ENCODE data around the gene TRAF3IP1.
"Not testable (repeated sequence)": the region's sequence is repeated elsewhere in the genome, so short reads cannot be mapped to it uniquely, and the experiment has no call there.

Gene TRAF3IP1

GRCh38 chr2:238435752-238436096 lies 115.4 kb downstream of the TRAF3IP1 start:
- H3K27ac ChIP-seq, result no peak overlapping the region
- no peak for DNase-seq (ENCODE audit: low spot score)
- H3K4me3 ChIP-seq, result no peak overlapping the region
- no peak for TF ChIP-seq CTCF (IDR thresholded peaks at IDR 0.05)

GRCh38 chr2:238438856-238439849 lies 118.8 kb downstream of the TRAF3IP1 start:
- Histone ChIP-seq H3K27ac (peak overlapping the region; percentile 42 to 76), H3K4me3 (peak overlapping the region; percentile 56)
- DNase-seq (ENCODE audit: low spot score), result peak; percentile 78
- TF ChIP-seq CTCF (IDR thresholded peaks at IDR 0.05), result no peak

GRCh38 chr2:238439917-238440316 lies 119.6 kb downstream of the TRAF3IP1 start:
- DNase-seq (ENCODE audit: low spot score), result no peak
- peak overlapping the region; percentile 56 for H3K4me3 ChIP-seq
- TF ChIP-seq CTCF (IDR thresholded peaks at IDR 0.05), result no peak
- peak overlapping the region; percentile 42 to 76 for H3K27ac ChIP-seq

GRCh38 chr2:238440331-238440730 lies 120.0 kb downstream of the TRAF3IP1 start:
- Histone ChIP-seq H3K27ac (peak overlapping the region in 1 of 2 donors; percentile 42), H3K4me3 (no peak overlapping the region)
- TF ChIP-seq CTCF (IDR thresholded peaks at IDR 0.05), result no peak
- DNase-seq (ENCODE audit: low spot score), result peak; percentile 58

GRCh38 chr2:238440767-238441166 lies 120.4 kb downstream of the TRAF3IP1 start:
- DNase-seq (ENCODE audit: low spot score), result peak; percentile 43
- Histone ChIP-seq H3K27ac (no peak overlapping the region), H3K4me3 (no peak overlapping the region)
- TF ChIP-seq CTCF (IDR thresholded peaks at IDR 0.05), result no peak

- no peak for TF ChIP-seq CTCF (IDR thresholded peaks at IDR 0.05)
- H3K27ac ChIP-seq, result no peak overlapping the region
- peak; percentile 24 for DNase-seq (ENCODE audit: low spot score)
- no peak overlapping the region for H3K4me3 ChIP-seq
Observed at GRCh38 chr2:238441262-238442114, 121.2 kb downstream of the TRAF3IP1 start.

GRCh38 chr2:238442257-238442656 lies 121.9 kb downstream of the TRAF3IP1 start:
- H3K27ac ChIP-seq; DNase-seq (ENCODE audit: low spot score); H3K4me3 ChIP-seq: not testable (repeated sequence)
